GM19438 (cell line): ENCODE measurements around the gene DTX1.
"Not testable (repeated sequence)": the region's sequence is repeated elsewhere in the genome, so short reads cannot be mapped to it uniquely, and the experiment has no call there.

Experiments used
- ATAC-seq: cut with Tn5 transposase; IDR thresholded peaks from one replicate; pipeline ENCODE4 v1.9.1; 2021; ENCODE audit warnings: low read depth; ENCODE audit not compliant: unreplicated experiment

Gene DTX1

DNA sequence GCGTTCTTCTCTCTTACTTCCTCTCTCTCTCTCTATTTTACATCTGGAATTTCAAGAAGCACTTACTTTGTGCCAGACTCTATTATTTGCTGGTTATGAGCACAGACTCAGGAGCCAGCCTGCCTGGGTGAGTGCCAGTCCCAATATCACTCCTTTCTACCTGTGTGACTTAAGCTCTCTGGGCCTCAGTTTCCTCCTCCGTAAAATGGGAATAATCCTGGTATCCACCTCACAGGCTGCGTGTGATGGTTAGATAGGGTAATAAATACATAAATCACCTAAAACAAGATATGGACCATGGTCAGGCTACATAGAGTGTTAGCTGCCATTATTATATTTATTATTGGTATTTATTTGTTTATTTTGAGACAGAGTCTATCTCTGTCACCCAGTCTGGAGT, 54.7 kb downstream of the DTX1 start:
- ATAC-seq, result no peak

DNA sequence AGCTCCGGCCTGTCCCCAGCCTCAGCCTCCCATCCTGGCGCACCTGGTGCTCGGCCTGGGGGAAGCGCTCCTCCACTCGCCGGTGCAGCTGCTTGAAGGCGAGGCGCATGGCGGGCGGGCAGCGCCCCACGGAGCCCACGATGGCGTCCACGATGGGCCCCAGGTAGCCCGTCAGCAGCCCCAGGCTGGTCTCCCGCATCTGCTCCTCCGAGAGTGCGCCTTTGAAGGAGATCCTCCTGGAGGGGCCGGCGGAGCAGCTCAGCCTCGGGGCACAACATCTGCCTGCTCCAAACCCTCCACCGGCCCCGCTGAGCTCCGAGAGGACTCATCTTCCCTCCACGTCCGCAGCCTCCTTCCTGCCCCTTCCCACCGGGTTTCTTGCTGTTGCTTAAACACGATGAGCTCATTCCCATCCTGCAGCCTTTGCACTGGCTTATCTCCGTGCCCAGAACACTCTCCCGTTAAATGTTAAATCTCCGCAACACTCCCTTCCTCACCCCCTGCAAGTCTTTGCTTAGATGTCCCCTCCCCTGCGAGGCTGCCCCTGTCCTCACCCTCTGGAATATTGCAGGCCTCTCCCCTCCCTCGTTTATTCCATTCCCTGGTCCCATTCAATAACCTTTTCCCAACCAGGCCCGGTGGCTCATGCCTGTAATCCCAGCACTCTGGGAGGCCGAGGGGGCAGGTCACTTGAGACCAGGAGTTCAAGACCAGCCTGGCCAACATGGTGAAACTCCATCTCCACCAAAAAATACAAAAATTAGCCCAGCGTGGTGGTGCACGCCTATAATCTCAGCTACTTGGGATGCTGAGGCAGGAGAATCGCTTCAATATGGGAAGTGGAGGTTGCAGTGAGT, 55.7 kb downstream of the DTX1 start:
- ATAC-seq, result no peak

DNA sequence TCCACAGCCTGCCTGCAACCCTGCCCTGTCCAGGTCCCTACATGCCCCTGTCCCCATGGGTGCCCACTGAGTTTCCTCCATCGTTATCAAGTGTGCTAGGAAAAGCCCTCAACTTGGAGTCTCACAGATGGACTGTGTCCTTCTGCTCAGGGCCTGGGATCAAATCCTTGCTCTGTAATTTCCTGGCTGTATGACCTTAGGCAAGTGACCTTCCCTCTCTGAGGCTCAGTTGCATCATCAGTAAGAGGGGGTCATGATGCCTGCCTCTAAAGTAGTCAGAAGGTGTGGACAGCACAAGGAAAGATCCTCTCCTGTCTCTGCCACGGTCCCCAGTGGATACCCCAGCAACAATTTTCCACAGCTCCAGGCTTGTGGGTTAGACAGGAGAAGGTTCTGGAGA, 56.9 kb downstream of the DTX1 start:
- no peak for ATAC-seq

- ATAC-seq, result no peak
These were observed 58.1 kb downstream of the DTX1 start for GRCh38 chr12:113114447-113115178.

- ATAC-seq, result no peak
These were observed 59.1 kb downstream of the DTX1 start for GRCh38 chr12:113115455-113116126.

DNA sequence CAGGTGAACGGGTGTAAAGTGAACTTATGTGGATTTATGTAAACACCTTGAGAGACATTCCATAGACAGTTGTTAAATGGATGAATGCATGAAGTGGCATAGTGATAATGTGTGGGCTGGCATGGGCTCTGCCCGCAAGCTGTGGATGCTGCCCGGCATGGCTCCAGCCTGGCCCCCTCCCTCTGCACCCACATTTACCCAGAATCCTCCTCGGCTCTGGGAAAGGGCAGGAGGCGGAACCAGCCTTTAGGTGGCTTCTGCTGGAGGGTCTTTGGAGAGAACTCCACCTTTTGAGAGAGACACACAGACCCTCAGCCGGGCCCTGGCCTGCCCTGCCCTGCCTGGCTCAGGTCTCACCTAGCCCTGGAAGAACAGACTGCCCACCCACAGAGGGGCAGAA, 60.3 kb downstream of the DTX1 start:
- ATAC-seq, result no peak

DNA sequence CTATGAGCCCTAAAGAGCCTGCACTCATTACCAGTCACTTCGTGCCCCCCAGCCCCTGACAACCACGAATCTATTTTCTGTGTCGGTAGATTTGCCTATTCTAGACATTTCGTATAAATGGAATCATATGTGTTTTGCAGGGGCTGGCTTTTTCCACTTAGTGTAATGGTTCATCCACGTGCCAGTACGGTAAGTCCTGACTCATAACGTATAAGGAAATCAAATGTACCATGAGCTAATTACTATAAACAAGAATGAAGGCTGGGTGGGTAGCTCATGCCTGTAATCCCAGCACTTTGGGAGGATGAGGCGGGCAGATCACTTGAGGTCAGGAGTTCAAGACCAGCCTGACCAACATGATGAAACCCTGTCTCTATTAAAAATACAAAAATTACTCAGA, 61.2 kb downstream of the DTX1 start:
- ATAC-seq, result not testable (repeated sequence)

DNA sequence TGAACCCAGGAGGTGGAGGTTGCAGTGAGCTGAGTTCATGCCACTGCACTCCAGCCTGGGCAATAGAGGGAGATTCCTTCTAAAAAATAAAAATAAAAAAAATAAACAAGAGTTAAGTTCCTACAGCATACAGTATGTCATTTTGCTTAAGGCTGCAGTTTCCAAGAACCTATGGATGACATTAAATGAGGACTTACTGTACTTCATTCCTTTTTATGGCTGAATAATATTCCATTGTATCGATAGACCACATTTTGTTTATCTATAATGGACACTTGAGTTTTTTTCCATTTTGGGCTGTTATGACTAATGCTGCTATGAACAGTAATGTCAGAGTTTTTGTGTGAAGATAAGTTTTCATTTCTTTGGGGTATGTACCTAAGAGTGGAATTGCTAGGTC, 61.6 kb downstream of the DTX1 start:
- ATAC-seq, result no peak

GRCh38 chr12:113119980-113120669, 63.6 kb downstream of the DTX1 start:
- ATAC-seq, result no peak

DNA sequence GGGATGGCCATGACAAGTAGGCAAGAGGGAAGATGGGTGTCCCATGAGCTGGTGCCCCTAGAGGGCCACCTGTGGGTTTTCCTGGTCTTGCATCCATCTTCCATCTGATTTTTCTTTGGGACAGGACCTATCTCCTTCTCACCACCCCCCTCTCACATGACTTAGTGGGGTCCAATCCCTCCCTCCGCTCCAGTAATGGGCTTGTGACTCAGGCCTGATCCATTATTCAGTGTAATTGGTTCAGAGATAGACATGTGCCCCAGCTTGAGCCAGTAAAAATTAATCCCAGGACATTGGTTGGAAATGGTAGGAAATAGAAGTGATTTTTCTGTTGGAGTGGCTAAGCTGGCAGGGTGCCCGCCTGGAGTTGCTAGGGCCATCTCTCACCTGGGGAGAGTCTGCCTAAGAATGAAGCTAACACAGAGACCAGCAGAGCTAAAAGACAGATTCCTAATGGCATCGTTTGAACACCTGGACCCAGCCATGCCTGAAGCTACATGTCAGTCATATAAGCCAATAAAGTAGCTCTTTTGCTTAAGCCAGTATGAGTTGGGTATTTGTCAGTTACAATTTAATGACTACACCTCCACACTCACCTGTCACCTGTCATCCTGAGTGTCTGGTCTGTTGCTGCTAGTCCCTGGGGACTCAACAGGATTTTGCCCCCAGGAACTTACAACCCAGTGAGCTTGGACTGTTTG, 64.3 kb downstream of the DTX1 start:
- no peak for ATAC-seq

DNA sequence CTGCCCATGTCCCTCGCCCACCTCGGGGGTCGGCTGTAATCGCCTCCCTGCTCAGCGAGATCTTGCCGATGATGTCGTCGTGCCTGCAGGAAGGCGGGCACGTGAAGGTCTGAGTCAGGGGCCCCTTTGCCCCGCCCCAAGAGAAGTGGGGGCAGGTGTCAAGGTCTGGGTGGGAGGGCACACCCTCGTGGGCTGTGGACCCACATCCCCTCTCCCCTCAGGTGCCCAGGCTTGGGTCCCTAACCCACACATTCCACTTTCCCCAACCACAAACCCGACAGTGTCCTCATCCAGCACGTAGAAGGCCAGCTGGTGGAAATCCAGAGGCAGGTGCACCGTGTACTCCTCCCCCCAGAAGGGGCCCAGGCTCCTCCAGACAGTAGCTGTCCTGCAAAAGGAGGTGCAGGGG, 71.3 kb downstream of the DTX1 start:
- no peak for ATAC-seq

GRCh38 chr12:113128802-113129663, 72.5 kb downstream of the DTX1 start:
- ATAC-seq, result no peak

DNA sequence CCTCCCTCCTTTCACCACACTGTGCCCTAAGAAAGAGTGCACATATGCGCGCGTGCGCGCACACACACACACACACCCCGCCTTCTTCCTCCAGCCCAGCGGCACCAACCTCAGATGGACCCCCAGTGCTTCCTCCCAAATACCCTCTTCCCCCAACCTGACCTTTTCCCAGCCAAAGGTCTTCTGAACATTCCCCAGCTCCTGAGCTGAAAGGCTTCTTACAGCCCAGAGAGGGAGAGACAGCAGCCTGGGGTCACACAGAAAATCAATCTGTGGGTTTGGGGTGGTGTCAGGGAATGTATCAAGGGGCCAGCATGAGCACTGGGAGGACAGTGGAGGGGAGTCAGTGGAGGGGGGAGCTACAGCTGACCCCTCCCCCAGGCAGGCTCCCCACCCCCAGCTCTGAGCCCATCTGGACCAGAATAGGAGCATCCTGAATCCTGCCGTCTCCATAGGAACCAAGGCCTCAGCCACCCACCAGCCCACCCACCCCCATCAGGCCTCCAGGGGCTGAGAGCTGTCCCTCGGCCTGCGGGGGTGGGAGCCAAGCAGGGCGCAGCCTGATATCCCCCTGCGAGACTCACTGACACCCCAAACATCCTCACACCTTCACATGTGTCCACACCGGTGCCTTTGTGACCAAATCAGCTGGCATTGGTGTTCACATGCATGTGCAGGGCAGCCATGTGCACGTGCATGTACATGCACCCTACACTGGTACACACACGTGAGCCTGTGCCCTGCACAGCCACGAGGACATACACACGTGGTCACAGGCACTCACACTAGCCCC, 73.3 kb downstream of the DTX1 start:
- no peak for ATAC-seq

DNA sequence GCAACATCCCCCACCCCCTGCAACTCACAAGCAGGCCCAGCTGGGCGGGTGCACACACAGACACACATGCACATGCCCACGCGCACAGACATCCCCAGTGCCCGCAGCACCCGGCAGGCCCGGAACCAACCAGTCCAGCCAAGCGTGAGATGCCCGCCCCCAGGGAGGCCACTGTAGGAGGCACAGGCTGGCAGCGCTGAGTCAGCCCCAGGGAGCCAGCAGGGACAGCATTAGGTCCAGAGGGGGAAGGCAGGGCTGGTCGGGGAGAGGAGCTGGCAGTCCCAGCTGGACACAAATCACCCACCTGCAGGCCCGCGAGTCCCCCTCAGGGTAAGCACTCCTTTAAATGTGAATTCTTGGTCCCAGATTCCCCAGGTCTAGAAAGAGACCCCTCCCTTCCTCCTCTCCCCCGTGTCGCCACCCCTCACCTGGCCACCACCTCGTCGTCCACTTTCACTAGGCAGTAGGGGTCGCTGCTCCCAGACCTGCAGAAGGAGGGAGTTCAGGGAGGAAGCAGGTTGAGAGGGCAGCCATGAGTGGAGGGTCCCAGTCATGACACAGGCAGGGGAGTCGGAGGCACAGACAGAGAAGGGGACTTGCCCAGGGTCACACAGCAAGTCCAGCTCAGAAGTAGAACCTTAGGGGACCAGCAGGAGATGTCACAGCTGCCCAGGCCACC, 74.1 kb downstream of the DTX1 start:
- no peak for ATAC-seq

- no peak for ATAC-seq
These were observed 75.0 kb downstream of the DTX1 start for GRCh38 chr12:113131556-113131955.

GRCh38 chr12:113133036-113133435, 76.5 kb downstream of the DTX1 start:
- ATAC-seq, result no peak

DNA sequence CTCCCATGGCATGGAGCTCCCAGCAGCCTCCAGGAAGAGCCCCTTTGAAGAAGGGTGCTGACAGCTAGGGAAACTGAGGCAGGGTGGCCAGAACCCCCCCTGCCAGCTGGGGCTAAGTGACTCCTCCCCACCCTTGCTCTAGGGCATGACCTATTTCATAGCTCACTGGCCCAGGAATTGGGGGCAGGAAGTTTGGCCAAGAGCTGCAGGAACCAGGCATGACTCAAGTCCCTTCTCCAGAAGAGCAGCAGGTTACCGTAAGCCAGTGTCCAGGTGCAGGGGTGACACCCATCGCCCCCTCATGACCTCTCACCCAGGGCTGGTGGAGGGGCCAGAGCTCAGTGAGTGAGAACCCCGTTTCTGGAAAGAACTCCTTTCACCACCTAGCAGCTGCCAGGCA, 77.1 kb downstream of the DTX1 start:
- no peak for ATAC-seq

DNA sequence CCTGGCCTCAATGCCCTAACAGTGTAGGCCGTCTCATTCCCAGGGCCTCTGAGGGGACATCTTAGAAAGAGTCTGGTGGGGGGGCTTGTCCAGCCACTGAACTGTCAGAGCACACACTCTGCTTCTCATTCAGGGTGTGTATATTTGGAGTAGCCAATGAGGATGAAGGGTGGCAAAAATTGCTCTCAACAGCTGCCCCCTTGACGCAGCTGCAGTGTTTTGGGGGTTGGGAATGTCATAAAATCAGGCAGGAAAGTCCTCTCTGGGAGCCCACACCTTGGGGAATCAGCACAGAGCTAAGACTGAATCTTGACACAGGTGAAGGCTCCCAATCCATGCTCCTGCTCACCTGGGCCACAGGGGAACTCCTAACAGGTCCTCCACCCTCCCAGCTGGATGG, 77.5 kb downstream of the DTX1 start:
- ATAC-seq, result no peak
